SU-DHL-6 (cell line): ENCODE data around the gene PILRA.

ENCODE experiments used
- EZH2phosphoT487 ChIP-seq: fragments of 200-600 bp; sonication (generic), shearing (Covaris generic); conservative IDR thresholded peaks from 2 replicates; pipeline ENCODE4 v1.6.1; 2018; ENCODE audit warnings: mild to moderate bottlenecking, antibody characterized with exemption, low read length, moderate library complexity, mixed read lengths
- TF ChIP-seq, protein P1 (sequence below): fragments of 200-600 bp; sonication (generic); IDR thresholded peaks from one replicate; pipeline ENCODE4 v1.5.1; 2017; ENCODE audit warnings: antibody characterized with exemption, mild to moderate bottlenecking, low read length, moderate library complexity; ENCODE audit not compliant: insufficient read depth, poor library complexity, severe bottlenecking

DNA sequence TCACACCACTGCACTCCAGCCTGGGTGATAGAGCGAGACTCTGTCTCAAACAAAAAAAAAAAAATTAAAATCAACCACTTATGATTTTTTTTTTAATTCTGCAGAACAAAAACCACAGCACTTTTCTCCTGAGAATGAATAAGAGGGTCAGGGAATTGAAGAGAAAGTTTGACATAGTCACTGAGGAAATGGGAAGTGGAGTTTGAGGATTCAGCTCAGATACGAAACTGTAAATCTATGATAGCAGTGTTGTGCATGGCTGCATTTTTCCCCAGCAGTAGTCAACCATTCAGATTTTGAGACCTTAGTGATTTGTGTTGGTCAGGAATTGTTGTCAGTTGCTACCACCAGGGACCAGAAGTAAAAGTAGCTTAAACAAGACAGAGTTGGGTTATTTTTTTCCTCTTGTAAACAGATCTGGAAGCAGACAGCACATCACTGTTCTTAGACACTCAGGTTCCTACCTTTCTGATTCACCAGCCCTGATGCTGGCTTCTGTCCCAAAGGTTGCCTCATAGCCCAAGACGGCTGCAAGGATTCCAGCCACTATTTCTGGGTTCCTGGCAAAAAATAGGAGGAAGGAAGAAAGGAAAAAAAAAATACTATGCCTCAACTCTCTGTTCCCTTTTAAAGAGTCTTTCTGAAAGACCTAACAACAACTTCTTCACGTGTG is 20.1 kb downstream of the PILRA start:
- TF ChIP-seq, protein P1, sequence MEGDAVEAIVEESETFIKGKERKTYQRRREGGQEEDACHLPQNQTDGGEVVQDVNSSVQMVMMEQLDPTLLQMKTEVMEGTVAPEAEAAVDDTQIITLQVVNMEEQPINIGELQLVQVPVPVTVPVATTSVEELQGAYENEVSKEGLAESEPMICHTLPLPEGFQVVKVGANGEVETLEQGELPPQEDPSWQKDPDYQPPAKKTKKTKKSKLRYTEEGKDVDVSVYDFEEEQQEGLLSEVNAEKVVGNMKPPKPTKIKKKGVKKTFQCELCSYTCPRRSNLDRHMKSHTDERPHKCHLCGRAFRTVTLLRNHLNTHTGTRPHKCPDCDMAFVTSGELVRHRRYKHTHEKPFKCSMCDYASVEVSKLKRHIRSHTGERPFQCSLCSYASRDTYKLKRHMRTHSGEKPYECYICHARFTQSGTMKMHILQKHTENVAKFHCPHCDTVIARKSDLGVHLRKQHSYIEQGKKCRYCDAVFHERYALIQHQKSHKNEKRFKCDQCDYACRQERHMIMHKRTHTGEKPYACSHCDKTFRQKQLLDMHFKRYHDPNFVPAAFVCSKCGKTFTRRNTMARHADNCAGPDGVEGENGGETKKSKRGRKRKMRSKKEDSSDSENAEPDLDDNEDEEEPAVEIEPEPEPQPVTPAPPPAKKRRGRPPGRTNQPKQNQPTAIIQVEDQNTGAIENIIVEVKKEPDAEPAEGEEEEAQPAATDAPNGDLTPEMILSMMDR: no peak
- no peak for TF ChIP-seq EZH2phosphoT487
